ENCODE measurements around the gene FAM187B. TPM values are rescaled to one million over a fixed set of nuclear protein-coding genes. Genes with fewer than 3 reads are reported as not detected.

FAM187B gene
- total and polyA plus RNA-seq, 2 of the 8 experiments (the other 6 are each of a cell fraction or from before 2014, with no cell fraction given) = not detected

DNA sequence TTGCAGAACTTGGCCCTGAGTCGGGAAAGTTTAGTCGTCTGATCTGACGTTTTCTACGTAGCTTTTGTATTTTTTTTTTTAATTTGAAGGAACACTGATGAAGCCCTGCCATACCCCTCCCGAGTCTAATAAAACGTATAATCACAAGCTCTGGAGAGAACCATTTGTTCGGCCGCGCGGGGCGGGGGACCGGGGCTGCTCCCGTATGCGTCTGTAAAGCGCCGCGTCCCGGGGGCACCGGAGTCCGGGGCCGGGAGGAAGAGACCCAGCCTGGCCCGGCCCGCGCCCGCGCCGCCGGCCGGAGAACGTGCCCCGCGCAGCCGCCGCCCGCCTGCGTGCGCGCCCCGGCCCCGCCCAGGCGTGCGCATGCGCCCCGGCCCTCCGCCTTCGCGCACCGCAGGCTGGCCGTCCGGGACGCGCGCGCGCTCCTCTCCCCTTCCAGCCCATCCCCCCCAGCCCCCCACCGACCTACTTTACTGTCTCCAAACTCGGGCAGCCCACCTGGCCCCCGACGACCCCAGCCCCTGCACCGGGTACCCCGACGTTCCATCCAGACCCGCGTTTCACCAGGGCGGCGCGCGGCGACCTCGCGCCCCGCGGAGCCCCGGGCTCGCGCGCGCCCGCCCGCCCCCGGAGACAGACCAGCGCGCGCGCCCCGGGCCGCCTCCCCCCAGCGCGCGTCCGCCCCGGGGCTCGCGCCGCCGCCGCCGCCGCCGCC, 39.4 kb upstream of the FAM187B start:
- Histone ChIP-seq H2BK12ac (ENCODE audit: low read depth, low read length) (no peak overlapping the region), H3K56ac (replicated peaks; ENCODE audit: insufficient read length, low read depth, low read length) (no peak overlapping the region), H3K79me2 (ENCODE audit: control insufficient read depth in 1 of 2, insufficient read depth in 2 of 2, low read length in 2 of 2) (0 out of 4 replicates have a peak, but pooled peaks cover 0 to 5% of the 10 kb centered on the region in 2 experiments), H3K14ac (ENCODE audit: insufficient read length) (no peak overlapping the region), H2BK120ac (replicated peaks; ENCODE audit: low read depth, low read length) (no peak overlapping the region), H3K27ac (ENCODE audit: low read depth, low read length) (peak overlapping the region; percentile 67; the same call in 1 of the 2 replicates), H2AFZ (ENCODE audit: low read length) (no peak overlapping the region), H2AK5ac (ENCODE audit: low read depth, low read length) (no peak overlapping the region), H3K4me2 (ENCODE audit: insufficient read depth in 1 of 2, low read depth in 2 of 2, low read length in 2 of 2) (peak overlapping the region; percentile 70 to 75), H2BK20ac (ENCODE audit: low read length) (no peak overlapping the region), H4K20me1 (replicated peaks in 1 of 2; ENCODE audit: control insufficient read depth in 1 of 2, insufficient read depth in 2 of 2, low read length in 2 of 2) (peaks cover 2 to 21% of the 10 kb centered on the region in 2 experiments), H3K27me3 (replicated peaks in 1 of 4; ENCODE audit: control insufficient read depth in 3 of 4, extremely low read depth in 1 of 4, insufficient read depth in 3 of 4, low read length in 3 of 4) (no peaks in the 10 kb centered on the region), H3K9me3 (ENCODE audit: insufficient read depth in 2 of 2, low read depth in 1 of 2, low read length in 1 of 2) (no peaks in the 10 kb centered on the region), H4K5ac (ENCODE audit: insufficient read length, low read depth, low read length) (peak overlapping the region; percentile 58), H3K4me3 (ENCODE audit: extremely low read depth in 1 of 4, insufficient read depth in 2 of 4, low read depth in 3 of 4, low read length in 4 of 4) (peak overlapping the region; percentile 32 to 77 (median 52)), H3K23ac (ENCODE audit: insufficient read length) (no peak overlapping the region), H3K9ac (replicated peaks in 1 of 4; ENCODE audit: extremely low read depth in 1 of 4, low read depth in 3 of 4, low read length in 3 of 4) (peak overlapping the region; percentile 34 to 56 (median 42); a peak in 6 of 7 replicates), H3K79me1 (ENCODE audit: low read depth, low read length) (peaks cover 6% of the 10 kb centered on the region; the same call in 1 of the 2 replicates), H3K4me1 (replicated peaks in 1 of 4; ENCODE audit: control insufficient read depth in 3 of 4, insufficient read depth in 4 of 4, low read length in 3 of 4) (peaks cover 0 to 14% (median 8%) of the 10 kb centered on the region in 4 experiments; a peak in 5 of 7 replicates), H3K36me3 (ENCODE audit: control insufficient read depth in 2 of 4, insufficient read depth in 4 of 4, low read length in 3 of 4) (peaks cover 15 to 42% (median 30%) of the 10 kb centered on the region in 4 experiments; a peak in 7 of 8 replicates), H3K18ac (ENCODE audit: extremely low read depth, low read length) (no peak overlapping the region; the same call in 1 of the 2 replicates), H4K8ac (ENCODE audit: extremely low read depth, insufficient read depth, low read length) (peak overlapping the region; percentile 75), H3K23me2 (ENCODE audit: low read depth, low read length) (no peaks in the 10 kb centered on the region; the same call in 1 of the 2 replicates), H4K91ac (replicated peaks; ENCODE audit: insufficient read length, low read length) (peak overlapping the region; percentile 17), H2BK5ac (ENCODE audit: low read depth, low read length) (no peak overlapping the region), H2BK15ac (ENCODE audit: low read length) (no peak overlapping the region), H3K4ac (replicated peaks; ENCODE audit: insufficient read length, low read depth, low read length) (no peak overlapping the region)
- no peak for FAIRE-seq
- DNase-seq (ENCODE audit: low read depth in 1 of 2, low spot score in 2 of 2) = peak in 1 of 2 experiments; percentile 81
- ChIA-PET POLR2A (ENCODE audit: partially characterized antibody) (interaction anchor here (1.0 to 10.5 kb wide), 4 partner anchors 13 to 114 kb away, joined by 3 to 146 read pairs (median 16); partner anchors contain the start of genes FXYD5, HAMP and LSR), CTCF (ENCODE audit: partially characterized antibody) (interaction anchor here (0.6 kb wide), 1 partner anchor 556 kb away, joined by 4 read pairs; no protein-coding TSS in a partner anchor)
- WGBS, 2 experiments (ENCODE audit: extremely low coverage in 1 of 2, insufficient coverage in 1 of 2, insufficient read length in 1 of 2, insufficient replicate concordance in 2 of 2, low coverage in 1 of 2, low lambda C conversion rate in 2 of 2, missing lambda C conversion rate in 1 of 2) = 3% methylated on average over 13 of the region's 100 CpGs; no CpG with 5 or more reads in 1 of the 2 experiments
- TF ChIP-seq RFX5 (IDR thresholded peaks at IDR 0.05; ENCODE audit: borderline replicate concordance, low read depth, low read length) = no peak
- TF ChIP-seq FOSL1 (IDR thresholded peaks at IDR 0.05; ENCODE audit: insufficient read depth, low read depth, low read length) = no peak
